Measurements from ENCODE around the gene PTPRM.

Gene PTPRM

GRCh38 chr18:8396254-8396653 is 829.1 kb downstream of the PTPRM start:
- no peak for DNase-seq (ENCODE audit: low spot score)

GRCh38 chr18:8397034-8397433 is 829.9 kb downstream of the PTPRM start:
- no peak for DNase-seq (ENCODE audit: low spot score)

- DNase-seq (ENCODE audit: low spot score), result no peak
Measured at GRCh38 chr18:8399138-8399537, 832.0 kb downstream of the PTPRM start.

- DNase-seq (ENCODE audit: low spot score), result no peak
Measured at GRCh38 chr18:8400193-8400752, 833.2 kb downstream of the PTPRM start.

- no peak for DNase-seq (ENCODE audit: low spot score)
Measured at GRCh38 chr18:8400825-8401224, 833.7 kb downstream of the PTPRM start.

GRCh38 chr18:8401606-8402005 is 834.5 kb downstream of the PTPRM start:
- no peak for DNase-seq (ENCODE audit: low spot score)

- no peak for DNase-seq (ENCODE audit: low spot score)
Measured at GRCh38 chr18:8402237-8402636, 835.1 kb downstream of the PTPRM start.

GRCh38 chr18:8403713-8404112 is 836.6 kb downstream of the PTPRM start:
- no peak for DNase-seq (ENCODE audit: low spot score)

GRCh38 chr18:8406186-8406867 is 839.2 kb downstream of the PTPRM start:
- DNase-seq (ENCODE audit: low spot score), result no peak

GRCh38 chr18:8406868-8407250 is 839.7 kb downstream of the PTPRM start:
- no peak for DNase-seq (ENCODE audit: low spot score)

- no peak for DNase-seq (ENCODE audit: low spot score)
Measured at GRCh38 chr18:8409151-8409550, 842.0 kb downstream of the PTPRM start.

- no peak for DNase-seq (ENCODE audit: low spot score)
Measured at GRCh38 chr18:8411492-8411891, 844.4 kb downstream of the PTPRM start.

- no peak for DNase-seq (ENCODE audit: low spot score)
Measured at GRCh38 chr18:8412117-8412516, 845.0 kb downstream of the PTPRM start.

- DNase-seq (ENCODE audit: low spot score), result no peak
Measured at GRCh38 chr18:8413189-8413588, 846.1 kb downstream of the PTPRM start.

GRCh38 chr18:8413751-8414150 is 846.6 kb downstream of the PTPRM start:
- no peak for DNase-seq (ENCODE audit: low spot score)

- no peak for DNase-seq (ENCODE audit: low spot score)
Measured at GRCh38 chr18:8416212-8417019, 849.3 kb downstream of the PTPRM start.

- no peak for DNase-seq (ENCODE audit: low spot score)
Measured at GRCh38 chr18:8422391-8422790, 855.3 kb downstream of the PTPRM start.

- no peak for DNase-seq (ENCODE audit: low spot score)
Measured at GRCh38 chr18:8423051-8423557, 856.0 kb downstream of the PTPRM start.

- DNase-seq (ENCODE audit: low spot score), result no peak
Measured at GRCh38 chr18:8424481-8424880, 857.4 kb downstream of the PTPRM start.

GRCh38 chr18:8424917-8425725 is 858.0 kb downstream of the PTPRM start:
- DNase-seq (ENCODE audit: low spot score), result no peak

GRCh38 chr18:8426401-8426800 is 859.3 kb downstream of the PTPRM start:
- DNase-seq (ENCODE audit: low spot score), result no peak

GRCh38 chr18:8427339-8427738 is 860.2 kb downstream of the PTPRM start:
- no peak for DNase-seq (ENCODE audit: low spot score)

Measured in CD4-positive, alpha-beta T cell treated with Interleukin-6 at 100 ng/mL for 8 hours (primary cell).